UCSD-AML1 (cell line): Measurements from ENCODE around the gene SLC32A1.

Experiments
- DNase-seq: peaks from one replicate; lab custom pipeline; 2025; ENCODE audit not compliant: unreplicated experiment; lab: John Stamatoyannopoulos, UW

The SLC32A1 gene

DNA sequence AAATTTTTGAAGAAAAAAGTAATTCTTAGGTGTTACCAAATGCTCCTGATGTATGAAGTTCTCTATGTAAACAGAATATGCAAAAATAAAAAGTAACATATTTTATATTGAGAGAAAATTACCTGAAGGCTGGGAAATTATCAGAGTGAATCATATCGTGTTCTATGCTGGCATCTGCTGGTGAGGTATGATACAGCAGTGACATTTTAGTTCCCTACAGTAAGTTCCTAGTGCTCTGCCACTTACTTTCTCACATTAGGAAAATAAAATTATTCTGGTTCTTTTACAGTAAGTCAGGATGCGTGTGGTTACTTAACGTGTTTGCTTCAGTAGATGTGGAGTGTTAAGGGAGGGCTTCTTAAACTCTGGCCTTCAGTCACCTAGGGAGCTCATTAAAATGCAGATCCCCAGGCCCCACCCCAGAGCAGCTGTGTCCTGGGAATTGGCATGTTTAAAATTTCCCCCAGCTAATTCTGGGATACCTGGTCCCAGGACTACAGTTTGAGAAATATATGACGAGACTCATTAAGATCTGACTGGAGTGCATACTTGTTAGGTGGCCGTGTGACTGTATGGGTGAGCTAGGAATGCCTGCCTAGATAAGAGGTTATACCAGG, 27.2 kb downstream of the SLC32A1 start:
- no peak for DNase-seq

DNA sequence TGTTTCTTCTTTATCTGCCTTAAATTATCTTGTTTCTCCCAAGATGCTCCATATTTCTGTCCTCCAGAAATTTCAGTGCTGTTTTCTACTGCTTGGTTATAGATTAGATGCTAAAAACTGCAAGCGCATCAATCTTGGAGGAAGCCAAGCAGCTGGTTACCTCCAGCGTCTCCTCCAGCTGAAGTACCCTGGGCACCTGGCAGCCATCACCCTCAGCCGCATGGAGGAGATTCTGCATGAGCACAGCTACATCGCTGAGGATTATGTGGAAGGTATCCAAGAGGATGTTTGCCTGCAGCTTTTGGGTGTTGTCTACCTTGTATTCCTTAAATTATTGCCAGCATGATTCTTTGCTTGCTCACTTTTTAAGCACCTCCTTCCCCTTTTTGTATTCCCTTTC, 27.7 kb downstream of the SLC32A1 start:
- DNase-seq: no peak

DNA sequence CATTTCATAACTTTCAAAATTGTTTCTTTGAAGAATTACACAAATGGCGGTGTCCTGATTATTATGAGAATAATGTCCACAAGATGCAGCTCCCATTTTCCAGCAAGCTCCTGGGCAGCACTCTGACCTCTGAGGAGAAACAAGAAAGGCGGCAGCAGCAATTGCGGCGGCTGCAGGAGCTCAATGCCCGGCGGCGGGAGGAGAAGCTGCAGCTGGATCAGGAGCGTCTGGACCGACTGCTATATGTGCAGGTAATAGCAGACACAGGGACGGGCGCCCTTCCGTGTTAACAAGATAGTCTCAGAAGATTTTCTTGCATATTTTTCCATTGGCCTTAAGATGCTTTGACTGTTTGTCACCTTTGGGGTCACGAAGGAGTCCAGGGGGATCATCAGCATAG, 30.6 kb downstream of the SLC32A1 start:
- no peak for DNase-seq

DNA sequence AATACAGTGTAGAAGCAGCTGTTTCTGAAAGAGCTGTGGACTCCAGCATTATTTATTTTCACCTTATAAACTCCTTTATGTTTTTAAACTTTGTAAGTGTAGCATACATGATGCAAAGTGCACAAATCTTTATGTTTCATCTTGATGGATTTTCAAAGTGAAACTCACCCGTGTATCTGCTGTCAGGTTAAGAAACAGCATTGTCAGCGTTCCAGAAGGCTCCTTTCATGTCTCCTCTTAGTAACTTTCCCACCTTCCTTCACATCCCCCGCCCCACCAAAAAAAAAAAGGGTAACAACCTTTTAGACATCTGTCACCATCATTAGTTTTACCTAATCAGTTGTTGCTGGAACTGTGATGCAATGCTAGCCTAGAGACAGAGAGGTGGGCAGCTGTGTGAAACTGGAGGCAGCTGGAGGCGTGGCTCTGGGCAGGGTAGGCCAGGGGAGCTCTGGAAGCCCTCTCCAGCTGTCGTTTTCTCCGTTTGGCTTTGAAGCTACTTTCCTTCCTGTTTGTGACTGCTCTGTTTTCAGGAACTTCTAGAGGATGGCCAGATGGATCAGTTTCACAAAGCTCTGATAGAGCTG, 31.1 kb downstream of the SLC32A1 start:
- no peak for DNase-seq

DNA sequence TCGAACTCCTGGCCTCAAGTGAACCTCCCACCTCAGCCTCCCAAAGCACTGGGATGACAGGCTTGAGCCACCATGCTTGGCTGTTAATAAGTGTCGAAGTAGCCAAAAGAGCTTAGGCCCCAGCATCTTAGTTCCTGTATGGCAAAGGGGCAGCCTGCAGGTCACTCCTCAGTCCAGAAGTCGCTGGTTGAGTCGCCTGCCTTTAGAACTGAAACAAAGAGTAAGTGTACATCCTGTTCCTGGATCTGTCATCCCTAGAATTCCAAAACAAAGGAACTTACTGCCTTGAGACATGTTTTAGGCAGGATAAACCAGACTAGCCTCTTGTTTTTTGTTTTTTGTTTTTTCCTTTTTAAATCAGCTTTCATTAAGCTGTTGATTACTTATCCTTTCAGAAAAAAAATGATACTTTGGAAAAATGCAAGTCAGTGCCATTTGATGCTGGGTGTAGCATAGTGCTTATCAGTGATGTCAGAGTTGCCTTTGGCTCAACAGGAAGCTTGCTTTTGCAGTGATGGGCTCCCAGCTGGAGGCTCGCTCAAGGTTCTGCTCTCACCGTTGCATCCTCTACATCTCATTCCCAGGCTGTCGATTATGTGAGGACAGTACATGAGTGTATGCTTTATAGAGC, 33.0 kb downstream of the SLC32A1 start:
- no peak for DNase-seq

DNA sequence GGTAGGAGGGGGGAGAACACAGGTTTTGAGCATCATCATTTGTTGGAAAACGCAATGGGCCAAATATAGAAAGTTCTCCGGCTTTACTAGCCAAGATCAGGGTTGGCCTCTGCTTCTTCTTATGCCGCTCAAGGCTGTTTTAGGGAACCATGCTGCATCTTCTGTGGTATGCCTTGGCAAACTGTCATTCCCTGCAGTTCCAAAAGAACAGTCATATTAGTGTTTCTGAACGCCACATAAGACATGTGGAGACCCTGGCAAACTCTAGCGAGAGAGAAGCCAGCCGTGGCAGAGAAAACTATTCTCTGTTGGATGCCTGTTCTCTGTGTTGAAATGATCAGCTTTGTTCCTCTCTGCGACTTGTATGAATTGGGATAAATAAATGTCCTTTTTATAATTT, 34.8 kb downstream of the SLC32A1 start:
- no peak for DNase-seq

DNA sequence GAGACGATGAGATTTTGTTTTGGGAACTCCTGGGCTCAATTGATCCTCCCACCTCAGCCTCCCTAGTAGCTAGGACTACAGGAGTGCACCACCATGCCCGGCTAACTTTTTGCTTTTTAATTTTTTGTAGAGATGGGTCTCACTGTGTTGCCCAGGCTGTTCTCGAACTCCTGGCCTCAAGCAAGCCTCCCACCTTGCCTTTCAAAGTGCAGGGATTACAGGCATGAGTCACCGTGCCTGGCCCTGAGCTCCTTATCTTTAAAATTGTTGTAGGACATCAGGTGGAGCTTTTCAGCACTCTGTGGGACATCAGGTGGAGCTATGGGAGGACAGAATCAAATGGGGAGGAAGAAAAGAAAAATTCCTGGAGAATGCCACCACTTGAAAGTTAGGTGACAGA, 36.7 kb downstream of the SLC32A1 start:
- no peak for DNase-seq

DNA sequence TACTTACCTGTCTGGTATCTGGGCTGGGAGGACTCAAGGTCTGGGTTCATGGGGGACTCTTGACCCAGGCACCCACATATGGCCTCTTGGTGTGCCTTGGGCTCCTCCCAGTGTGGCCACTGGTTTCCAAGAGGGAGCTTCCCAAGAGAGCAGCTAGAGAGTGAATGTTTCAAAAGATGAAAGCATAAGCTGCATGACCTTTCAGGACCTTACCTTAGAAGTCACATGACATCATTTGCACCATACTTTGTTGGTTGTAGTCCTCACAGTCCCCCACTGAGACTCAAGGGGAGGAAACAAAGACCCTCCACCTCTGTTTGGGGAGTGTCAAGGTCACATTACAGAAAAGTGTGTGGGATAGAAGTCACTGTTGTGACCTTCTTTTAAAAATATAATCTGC, 37.9 kb downstream of the SLC32A1 start:
- DNase-seq: no peak

DNA sequence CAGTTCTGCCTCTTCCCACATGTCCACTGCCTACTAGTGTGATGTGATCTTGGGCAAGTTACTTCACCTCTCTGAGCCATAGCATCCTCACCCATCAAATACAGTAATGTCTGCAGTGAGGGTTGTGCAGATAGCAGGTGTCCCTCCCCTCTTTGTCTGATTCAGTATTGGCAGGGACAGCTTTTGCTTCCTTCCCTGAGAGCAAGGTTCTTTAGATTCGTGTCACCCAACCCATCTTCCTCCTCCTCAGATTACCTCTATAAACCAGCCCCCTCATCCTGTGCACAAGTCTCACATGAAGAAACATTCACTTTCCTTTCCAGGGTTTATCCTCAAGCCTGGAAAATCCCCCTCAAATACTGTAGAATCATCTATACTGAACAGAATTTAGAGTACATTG, 39.3 kb downstream of the SLC32A1 start:
- no peak for DNase-seq

DNA sequence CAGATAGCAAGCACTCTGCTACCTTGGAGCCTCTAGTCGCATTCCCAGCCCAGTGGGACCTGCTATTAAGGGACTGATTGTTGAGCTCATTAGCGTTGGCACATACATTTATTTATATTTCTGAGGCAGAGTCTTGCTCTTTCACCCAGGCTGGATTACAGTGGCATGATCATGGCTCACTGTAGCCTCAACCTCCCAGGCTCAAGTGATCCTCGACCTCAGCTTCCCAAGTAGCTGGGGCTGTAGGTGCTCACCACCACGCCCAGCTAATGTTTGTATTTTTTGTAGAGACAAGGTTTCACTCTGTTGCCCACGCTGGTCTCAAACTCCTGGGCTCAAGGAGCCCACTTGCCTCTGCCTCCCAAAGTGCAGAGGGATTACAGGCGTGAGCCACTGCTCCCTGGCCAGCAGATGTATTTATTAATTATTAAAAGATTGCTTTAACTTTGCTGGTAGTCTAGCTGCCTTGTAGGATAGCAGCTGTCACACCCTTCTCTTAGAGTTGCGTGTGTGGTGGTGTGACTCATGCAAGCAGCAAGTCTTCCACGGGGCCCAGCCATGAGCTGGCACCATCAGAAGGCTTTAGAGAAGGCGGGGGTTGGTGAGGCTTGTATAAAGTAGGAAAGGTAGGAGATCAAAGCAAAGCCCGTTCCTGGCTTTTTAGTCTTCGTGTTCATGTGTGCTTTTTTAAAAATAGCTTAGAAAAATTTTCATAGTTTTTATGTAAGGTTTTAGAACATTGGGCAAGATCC, 40.5 kb downstream of the SLC32A1 start:
- no peak for DNase-seq

DNA sequence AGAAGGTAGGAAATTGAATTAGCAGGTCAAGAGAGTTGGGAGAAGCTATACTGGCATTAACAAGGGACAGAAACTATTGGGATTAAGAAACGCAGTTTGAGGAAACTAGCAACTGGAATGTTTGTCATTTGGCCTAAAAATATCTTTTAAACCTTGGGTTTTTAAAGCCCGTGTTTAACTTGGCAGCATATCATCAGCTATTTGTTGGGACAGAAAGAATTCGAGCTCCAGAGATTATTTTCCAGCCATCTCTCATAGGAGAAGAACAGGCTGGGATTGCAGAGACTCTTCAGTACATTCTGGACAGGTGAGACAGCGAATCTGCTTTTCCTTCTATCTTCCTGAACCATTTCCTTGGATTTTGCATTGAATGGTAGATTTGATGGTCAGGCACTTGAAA, 41.8 kb downstream of the SLC32A1 start:
- no peak for DNase-seq

DNA sequence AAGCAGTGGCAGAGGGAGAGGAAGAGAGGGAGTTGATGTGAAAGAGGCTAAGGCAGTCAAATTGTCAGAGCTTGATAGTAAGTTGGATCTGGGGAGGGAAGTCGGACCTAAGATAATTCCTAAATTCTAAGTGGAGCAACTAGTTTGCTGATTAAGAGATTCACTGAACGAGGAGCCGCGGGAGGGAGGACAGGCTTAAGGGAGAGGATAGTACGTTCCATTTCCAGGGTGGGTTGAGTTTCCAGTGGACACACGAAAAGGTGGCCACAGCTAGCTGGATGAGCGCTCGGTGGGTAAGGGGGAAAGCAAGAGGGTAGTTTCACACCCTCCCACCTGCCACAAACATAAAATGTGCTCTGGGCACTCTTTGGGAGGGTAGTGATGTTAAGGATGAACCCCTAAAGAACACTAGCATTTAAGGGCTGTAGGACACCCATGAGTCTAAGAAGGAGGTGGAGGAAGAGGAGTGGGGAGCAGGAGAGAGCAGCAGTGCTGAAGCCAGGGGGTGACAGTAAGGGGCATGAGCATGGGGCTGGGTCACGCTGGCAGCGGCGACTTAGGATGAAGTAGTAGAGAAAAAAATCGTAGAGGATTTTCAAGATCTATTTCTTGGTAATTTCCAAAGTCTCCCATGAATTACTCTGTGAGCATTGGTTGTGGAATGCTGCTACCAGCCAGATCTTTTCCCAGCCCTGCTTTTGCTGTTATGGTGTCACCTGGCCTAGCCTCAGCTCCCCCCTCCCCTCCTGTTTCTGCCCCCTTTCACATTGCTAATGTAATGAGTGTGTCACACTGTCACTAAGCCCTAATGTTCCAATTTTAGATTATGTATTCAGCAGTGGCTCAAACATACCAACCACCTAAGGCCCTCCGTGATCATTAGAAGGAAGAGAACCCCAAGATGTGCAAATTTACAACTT, 45.4 kb downstream of the SLC32A1 start:
- DNase-seq: no peak

DNA sequence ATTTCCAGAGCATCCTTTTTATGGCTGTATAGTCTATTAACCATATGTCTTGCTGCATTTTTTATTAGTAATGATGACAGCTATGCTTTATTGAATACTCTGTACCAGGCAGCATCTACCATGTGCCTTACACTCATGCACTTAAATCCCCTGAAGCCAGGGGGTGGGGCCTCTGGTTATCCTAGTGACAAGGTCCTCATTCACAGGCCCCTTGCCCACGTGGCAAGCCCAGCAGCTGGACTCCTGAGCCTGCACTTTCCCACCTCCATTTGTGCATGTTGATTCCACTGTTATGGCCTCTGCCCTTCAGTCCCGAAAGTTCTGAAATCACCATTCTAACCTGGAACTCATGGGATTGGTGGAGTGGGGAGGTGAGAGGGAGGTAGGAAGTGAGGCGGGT, 46.3 kb downstream of the SLC32A1 start:
- no peak for DNase-seq

DNA sequence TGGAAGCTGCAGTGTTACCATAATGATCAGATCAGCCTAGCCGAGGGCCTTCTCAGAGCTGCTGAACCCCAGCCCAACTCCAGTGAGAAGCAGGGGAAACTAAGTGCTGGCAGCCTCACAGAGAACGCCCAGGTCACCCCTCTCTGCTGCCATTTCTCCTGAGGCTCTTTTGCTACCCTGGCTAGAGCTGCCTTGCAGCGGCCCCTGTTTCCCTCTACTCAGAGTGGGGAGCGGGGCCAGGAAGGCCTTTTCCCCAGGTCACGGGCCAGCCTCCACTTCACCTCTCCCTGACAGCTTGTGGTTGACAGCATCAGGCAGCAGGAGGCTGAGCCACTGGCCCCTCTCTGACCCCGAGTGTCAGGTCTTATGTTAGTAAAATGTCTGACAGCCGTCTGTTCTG, 46.7 kb downstream of the SLC32A1 start:
- no peak for DNase-seq

DNA sequence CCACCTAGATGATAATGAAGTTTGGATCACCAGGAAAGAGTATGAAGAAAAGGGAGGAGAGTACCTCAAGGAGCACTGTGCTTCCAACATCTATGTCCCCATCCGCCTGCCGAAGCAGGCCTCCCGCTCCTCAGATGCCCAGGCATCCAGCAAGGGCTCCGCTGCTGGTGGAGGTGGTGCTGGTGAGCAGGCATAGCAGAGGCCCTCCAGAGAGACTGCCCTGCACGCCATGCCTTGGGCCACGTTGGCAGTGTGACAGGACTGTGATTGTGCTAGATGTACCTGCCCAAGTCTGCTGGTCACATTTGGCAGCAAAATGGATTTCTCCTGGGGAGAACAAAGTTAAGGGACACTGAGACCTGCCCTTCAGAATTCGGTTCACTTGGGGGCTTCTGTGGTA, 47.3 kb downstream of the SLC32A1 start:
- DNase-seq: no peak

DNA sequence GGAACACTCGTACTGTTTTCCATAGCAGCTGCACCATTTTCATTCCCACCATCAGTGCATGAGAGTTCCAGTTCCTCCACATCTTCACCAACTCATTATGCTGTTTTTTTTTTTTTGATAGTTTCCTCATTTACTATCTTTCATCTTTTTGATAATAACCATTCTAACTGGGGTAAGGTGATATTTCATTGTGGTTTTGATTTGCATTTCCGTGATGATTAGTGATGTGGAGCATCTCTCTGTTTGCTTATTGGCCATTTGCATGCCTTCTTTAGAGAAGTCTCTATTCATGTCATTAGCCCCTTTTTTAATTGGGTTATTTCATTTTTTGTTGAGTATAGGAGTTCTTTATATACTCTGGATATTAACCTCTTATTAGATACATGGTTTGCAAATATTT, 49.9 kb downstream of the SLC32A1 start:
- no peak for DNase-seq

DNA sequence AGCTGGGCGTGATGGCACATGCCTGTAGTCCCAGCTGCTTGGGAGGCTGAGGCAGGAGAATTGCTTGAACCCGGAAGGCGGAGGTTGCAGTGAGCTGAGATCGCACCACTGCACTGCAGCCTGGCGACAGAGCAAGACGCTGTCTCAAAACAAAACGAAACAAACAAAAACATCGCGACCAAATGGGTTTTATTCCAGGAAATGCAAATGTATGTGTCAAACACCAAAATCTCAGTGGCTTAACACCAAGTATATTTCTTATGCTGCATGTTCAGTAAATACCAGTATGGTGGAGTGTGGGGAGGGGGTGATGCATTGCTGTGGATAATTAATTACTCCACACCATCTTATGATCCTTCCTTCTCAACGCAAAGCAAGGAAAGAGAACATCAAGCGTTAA, 52.1 kb downstream of the SLC32A1 start:
- no peak for DNase-seq
